ENCODE results near the gene KHDC1. TPM values are rescaled to one million over a fixed set of nuclear protein-coding genes. Genes with fewer than 3 reads are reported as not detected.
A peak's percentile ranks its signal among the peaks of the same experiment; 100 is the strongest.
"Not testable (repeated sequence)": the region's sequence is repeated elsewhere in the genome, so short reads cannot be mapped to it uniquely, and the experiment has no call there.

Gene KHDC1
- total and polyA plus RNA-seq, 2 experiments from 2014 or later, result 1.1 to 3.8 TPM

DNA sequence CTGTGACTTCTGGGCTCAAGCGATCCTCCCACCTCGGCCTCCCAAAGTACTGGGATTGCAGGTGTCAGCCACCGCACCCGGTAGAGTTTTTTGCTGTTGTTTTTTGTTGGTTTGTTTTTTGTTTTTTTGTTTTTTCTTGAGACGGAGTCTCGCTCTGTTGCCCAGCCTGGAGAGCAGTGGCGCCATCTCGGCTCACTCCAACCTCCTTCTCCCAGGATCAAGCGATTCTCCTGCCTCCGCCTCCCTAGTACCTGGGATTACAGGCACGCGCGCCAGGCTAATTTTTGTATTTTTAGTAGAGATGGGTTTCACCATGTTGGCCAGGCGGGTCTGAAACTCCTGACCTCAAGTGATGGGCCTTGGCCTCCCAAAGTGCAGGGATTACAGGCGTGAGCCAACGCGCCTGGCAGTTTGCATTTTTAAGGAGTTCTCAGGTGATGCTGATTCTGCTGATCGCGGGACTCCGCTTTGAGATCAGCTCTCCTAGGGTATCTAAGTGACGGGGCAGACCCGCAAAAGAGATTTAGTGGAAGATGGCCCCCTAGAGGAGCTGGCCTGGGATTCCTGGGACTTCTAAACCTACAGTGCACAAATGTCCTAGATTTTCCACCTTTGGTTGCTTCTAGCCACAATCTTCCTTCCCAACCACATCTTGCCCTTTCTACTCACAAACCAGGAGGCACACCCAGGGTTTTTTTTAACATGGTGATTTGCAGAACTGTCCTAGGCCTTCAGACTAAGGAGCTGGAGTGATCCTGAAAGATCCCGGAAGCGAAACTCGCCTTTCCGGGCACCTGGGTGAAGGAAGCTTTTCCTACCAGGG, 45.9 kb upstream of the KHDC1 start:
- DNase-seq, result no peak
- Histone ChIP-seq H3K9me3 (ENCODE audit: low read depth) (no peaks in the 10 kb centered on the region), H3K4me2 (ENCODE audit: unreplicated experiment) (peak overlapping the region; percentile 96), H3K79me2 (ENCODE audit: insufficient read depth) (no peaks in the 10 kb centered on the region), H3K4me1 (ENCODE audit: insufficient read depth) (no peaks in the 10 kb centered on the region), H3K9ac (peak overlapping the region; percentile 72), H3K36me3 (ENCODE audit: low read depth) (no peaks in the 10 kb centered on the region), H3K27ac (no peak overlapping the region), H3K4me3 (peak overlapping the region; percentile 80), H4K20me1 (ENCODE audit: insufficient read depth) (no peaks in the 10 kb centered on the region), H3K9me2 (ENCODE audit: insufficient read depth) (no peaks in the 10 kb centered on the region), H2AFZ (peak overlapping the region; percentile 88), H3K27me3 (replicated peaks; ENCODE audit: insufficient read depth) (no peaks in the 10 kb centered on the region), H3F3A (ENCODE audit: insufficient read depth) (no peaks in the 10 kb centered on the region)
- no peak for TF ChIP-seq EZH2 (IDR thresholded peaks at IDR 0.05; ENCODE audit: insufficient read depth, poor library complexity, severe bottlenecking)
- TF ChIP-seq EZH2phosphoT487 (IDR thresholded peaks at IDR 0.05; ENCODE audit: insufficient read depth, low read depth), result no peak
- in situ Hi-C loops (cut with MboI), result no loop called here
- 96 to 98% methylated on average over 26 of the region's 26 CpGs for WGBS, 2 experiments (ENCODE audit: low coverage in 1 of 2, low lambda C conversion rate in 2 of 2, missing lambda C conversion rate in 2 of 2)

DNA sequence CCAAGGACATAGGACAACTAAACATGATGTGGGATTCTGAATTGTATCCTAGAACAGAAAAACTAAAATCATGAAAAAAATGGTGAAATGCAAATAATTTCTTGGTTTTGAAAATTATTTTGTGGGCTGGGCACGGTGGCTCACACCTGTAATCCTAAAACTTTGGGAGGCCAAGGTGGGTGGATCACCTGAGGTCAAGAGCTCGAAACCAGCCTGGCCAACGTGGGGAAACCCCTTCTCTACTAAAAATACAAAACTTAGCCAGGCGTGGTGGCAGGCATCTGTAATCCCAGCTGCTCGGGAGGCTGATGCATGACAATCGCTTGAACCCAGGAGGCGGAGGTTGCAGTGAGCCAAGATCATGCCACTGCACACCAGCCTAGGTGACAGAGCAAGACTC, 40.8 kb upstream of the KHDC1 start:
- H3K9me2 ChIP-seq (ENCODE audit: insufficient read depth); DNase-seq; H3K4me3 ChIP-seq; H3F3A ChIP-seq (ENCODE audit: insufficient read depth); H3K4me2 ChIP-seq (ENCODE audit: unreplicated experiment); in situ Hi-C loops (cut with MboI); H3K36me3 ChIP-seq (ENCODE audit: low read depth); H3K27me3 ChIP-seq (replicated peaks; ENCODE audit: insufficient read depth); H3K27ac ChIP-seq; H2AFZ ChIP-seq; H4K20me1 ChIP-seq (ENCODE audit: insufficient read depth); H3K4me1 ChIP-seq (ENCODE audit: insufficient read depth); H3K9ac ChIP-seq; H3K79me2 ChIP-seq (ENCODE audit: insufficient read depth); H3K9me3 ChIP-seq (ENCODE audit: low read depth): not testable (repeated sequence)
- 68 to 73% methylated on average over 7 of the region's 7 CpGs for WGBS, 2 experiments (ENCODE audit: low coverage in 1 of 2, low lambda C conversion rate in 2 of 2, missing lambda C conversion rate in 2 of 2)

GRCh38 chr6:73302339-73302738, 39.3 kb upstream of the KHDC1 start:
- 88% methylated on average over 2 of the region's 2 CpGs for whole genome bisulfite sequencing, 2 experiments (ENCODE audit: low coverage in 1 of 2, low lambda C conversion rate in 2 of 2, missing lambda C conversion rate in 2 of 2)
- no peaks in the 10 kb centered on the region for H3K36me3 ChIP-seq (ENCODE audit: low read depth)

GRCh38 chr6:73299151-73299971, 36.4 kb upstream of the KHDC1 start:
- Histone ChIP-seq H4K20me1 (ENCODE audit: insufficient read depth) (no peaks in the 10 kb centered on the region), H3K4me1 (ENCODE audit: insufficient read depth) (no peaks in the 10 kb centered on the region), H3K4me2 (ENCODE audit: unreplicated experiment) (peak overlapping the region; percentile 45), H2AFZ (peak overlapping the region; percentile 82), H3K4me3 (peak overlapping the region; percentile 64), H3K9ac (peak overlapping the region; percentile 50), H3K79me2 (ENCODE audit: insufficient read depth) (no peaks in the 10 kb centered on the region), H3F3A (ENCODE audit: insufficient read depth) (no peaks in the 10 kb centered on the region), H3K9me2 (ENCODE audit: insufficient read depth) (no peaks in the 10 kb centered on the region), H3K27ac (no peak overlapping the region), H3K27me3 (replicated peaks; ENCODE audit: insufficient read depth) (no peaks in the 10 kb centered on the region), H3K9me3 (ENCODE audit: low read depth) (no peaks in the 10 kb centered on the region), H3K36me3 (ENCODE audit: low read depth) (no peaks in the 10 kb centered on the region)
- WGBS, 2 experiments (ENCODE audit: low coverage in 1 of 2, low lambda C conversion rate in 2 of 2, missing lambda C conversion rate in 2 of 2), result 49 to 50% methylated on average over 36 to 49 of the region's 50 CpGs
- peak; percentile 22 for DNase-seq
- no peak for TF ChIP-seq EZH2 (IDR thresholded peaks at IDR 0.05; ENCODE audit: insufficient read depth, poor library complexity, severe bottlenecking)
- TF ChIP-seq EZH2phosphoT487 (IDR thresholded peaks at IDR 0.05; ENCODE audit: insufficient read depth, low read depth), result no peak
- in situ Hi-C loops (cut with MboI), result loop anchor here (25.0 kb wide), 1 partner anchor 313 kb away; no protein-coding TSS in a partner anchor

More at GRCh38 chr6:73302339-73302738, 39.3 kb upstream of the KHDC1 start:
- Histone ChIP-seq H4K20me1 (ENCODE audit: insufficient read depth) (no peaks in the 10 kb centered on the region), H3K9me3 (ENCODE audit: low read depth) (no peaks in the 10 kb centered on the region), H3F3A (ENCODE audit: insufficient read depth) (no peaks in the 10 kb centered on the region), H3K79me2 (ENCODE audit: insufficient read depth) (no peaks in the 10 kb centered on the region), H3K9ac (no peak overlapping the region), H3K4me1 (ENCODE audit: insufficient read depth) (no peaks in the 10 kb centered on the region), H3K27ac (no peak overlapping the region), H3K4me2 (ENCODE audit: unreplicated experiment) (no peak overlapping the region), H3K9me2 (ENCODE audit: insufficient read depth) (no peaks in the 10 kb centered on the region), H3K4me3 (no peak overlapping the region), H3K27me3 (replicated peaks; ENCODE audit: insufficient read depth) (no peaks in the 10 kb centered on the region), H2AFZ (no peak overlapping the region)
- TF ChIP-seq EZH2phosphoT487 (IDR thresholded peaks at IDR 0.05; ENCODE audit: insufficient read depth, low read depth) (no peak), EZH2 (IDR thresholded peaks at IDR 0.05; ENCODE audit: insufficient read depth, poor library complexity, severe bottlenecking) (no peak)
- in situ Hi-C loops (cut with MboI), result no loop called here
- no peak for DNase-seq
